NK-92 (cell line): ENCODE data around the gene DIPK1A.
"Not testable (repeated sequence)": the region's sequence is repeated elsewhere in the genome, so short reads cannot be mapped to it uniquely, and the experiment has no call there.

Source experiments
- DNase-seq: peaks from one replicate; lab custom pipeline; 2025; ENCODE audit not compliant: unreplicated experiment; lab: John Stamatoyannopoulos, UW

Gene DIPK1A

GRCh38 chr1:92921031-92922023, 39.9 kb downstream of the DIPK1A start:
- DNase-seq = no peak

DNA sequence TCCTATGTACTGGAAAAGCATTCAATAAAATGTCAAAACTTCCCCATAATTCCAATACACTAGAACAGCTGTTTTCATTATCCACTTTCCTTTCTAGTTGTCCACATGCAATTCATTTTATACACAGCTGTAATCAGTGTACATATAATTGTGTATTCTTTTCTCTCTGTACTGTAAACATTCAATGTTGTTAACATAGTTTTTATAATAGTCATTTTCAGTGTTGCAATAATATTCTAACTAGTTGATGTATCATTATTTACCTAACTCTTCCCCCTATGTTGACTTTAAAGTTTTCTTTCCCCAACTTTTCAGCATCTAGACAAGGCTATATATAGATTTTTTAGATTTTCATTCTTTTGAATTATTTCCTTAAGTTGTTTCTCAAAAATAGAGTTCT, 44.4 kb downstream of the DIPK1A start:
- DNase-seq = no peak

- no peak for DNase-seq
Measured at GRCh38 chr1:92915547-92915946, 45.7 kb downstream of the DIPK1A start.

GRCh38 chr1:92913093-92913819, 48.0 kb downstream of the DIPK1A start:
- DNase-seq = no peak

GRCh38 chr1:92910081-92910480, 51.2 kb downstream of the DIPK1A start:
- no peak for DNase-seq

GRCh38 chr1:92909321-92909720, 51.9 kb downstream of the DIPK1A start:
- no peak for DNase-seq

- DNase-seq = no peak
Measured at GRCh38 chr1:92907949-92908684, 53.1 kb downstream of the DIPK1A start.

- DNase-seq = no peak
Measured at GRCh38 chr1:92903765-92904164, 57.5 kb downstream of the DIPK1A start.

GRCh38 chr1:92902406-92902744, 58.9 kb downstream of the DIPK1A start:
- DNase-seq = no peak

DNA sequence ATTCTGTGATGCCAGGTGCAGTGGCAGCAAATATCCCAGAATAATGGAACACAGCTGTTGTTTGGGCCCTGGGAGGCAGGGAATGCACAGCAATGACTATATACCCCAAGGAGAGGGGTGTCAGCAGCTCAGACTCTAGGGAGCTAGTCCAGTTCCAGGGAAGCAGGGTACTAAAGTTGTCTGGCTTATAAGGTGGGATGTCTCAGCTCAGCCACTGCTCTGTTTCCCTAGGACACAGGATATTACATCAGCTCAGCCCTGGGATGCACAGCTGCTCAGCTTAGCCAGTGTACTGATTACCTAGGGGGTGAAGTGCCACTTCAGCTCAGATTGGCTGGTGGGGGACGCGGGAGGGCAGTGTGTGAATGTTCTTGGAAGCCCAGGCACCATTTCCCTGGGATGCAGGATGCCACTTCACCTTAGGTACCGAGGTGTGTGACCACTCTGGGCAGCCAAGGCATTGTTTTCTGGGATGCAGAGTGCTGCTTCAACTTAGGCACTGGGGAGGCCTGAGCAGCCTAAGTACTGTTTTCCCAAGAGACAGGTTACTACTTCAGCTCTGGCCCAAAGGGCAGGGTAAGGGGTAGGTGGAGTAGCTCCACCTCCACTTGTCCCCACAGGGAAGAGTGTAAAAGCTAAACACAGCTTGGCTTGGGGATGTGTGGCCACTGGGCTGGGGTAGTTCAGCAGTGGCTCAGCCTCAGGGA, 59.4 kb downstream of the DIPK1A start:
- DNase-seq = no peak

DNA sequence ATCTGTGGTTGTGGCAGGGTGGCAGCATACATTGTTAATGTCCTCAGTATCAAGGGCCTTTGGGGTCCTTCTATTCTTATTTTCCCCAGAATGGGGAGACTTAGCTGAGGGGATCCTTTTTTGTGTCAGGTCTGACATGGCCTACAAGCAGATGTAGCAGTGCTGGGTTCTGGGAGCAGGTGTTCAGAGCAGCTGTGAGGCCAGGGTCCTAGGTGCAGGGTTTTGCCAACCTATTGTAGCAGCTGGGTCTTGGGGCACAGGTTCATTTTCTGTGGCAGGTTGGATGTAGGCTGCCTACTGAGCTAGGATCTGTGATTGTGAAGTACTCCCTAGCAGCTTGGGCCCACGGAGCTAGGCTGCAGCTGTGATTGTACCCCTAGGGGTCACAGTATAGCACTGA, 60.1 kb downstream of the DIPK1A start:
- DNase-seq = no peak

- no peak for DNase-seq
Measured at GRCh38 chr1:92900539-92900938, 60.7 kb downstream of the DIPK1A start.

GRCh38 chr1:92899780-92900179, 61.5 kb downstream of the DIPK1A start:
- no peak for DNase-seq

DNA sequence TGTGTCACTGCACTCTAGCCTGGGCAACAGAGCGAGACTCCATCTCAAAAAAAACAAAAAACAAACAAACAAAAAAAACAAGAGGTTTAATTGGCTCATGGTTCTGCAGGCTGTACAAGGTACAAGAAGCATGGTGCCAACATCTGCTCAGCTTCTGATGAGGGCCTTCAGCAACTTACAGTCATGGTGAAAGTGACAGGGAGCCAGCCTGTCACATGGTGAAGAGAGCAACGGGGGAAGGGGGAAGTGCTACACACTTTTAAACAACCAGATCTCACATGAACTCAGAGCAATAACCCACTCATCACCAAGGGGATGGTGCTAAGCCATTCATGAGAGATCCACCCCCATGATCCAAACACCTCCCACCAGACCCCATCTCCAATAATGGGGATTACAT, 63.2 kb downstream of the DIPK1A start:
- not testable (repeated sequence) for DNase-seq

- no peak for DNase-seq
Measured at GRCh38 chr1:92887465-92887864, 73.8 kb downstream of the DIPK1A start.

GRCh38 chr1:92886886-92887419, 74.3 kb downstream of the DIPK1A start:
- no peak for DNase-seq

DNA sequence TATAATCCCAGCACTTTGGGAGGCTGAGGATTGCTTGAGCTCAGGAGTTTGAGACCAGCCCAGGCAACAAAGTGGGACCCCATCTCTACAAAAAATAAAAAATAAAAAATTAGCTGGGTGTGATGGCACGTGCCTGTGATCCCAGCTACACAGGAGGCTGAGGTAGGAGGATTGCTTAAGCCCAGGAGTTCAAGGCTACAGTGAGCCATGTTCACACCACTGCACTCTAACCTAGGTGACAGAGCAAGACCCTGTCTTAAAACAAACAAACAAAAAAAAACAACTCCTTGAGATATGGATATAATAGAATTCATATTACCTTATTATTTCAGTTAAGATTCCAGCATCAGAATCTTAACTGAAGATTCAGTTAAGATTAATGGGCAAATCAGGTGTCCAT, 77.1 kb downstream of the DIPK1A start:
- DNase-seq = no peak

DNA sequence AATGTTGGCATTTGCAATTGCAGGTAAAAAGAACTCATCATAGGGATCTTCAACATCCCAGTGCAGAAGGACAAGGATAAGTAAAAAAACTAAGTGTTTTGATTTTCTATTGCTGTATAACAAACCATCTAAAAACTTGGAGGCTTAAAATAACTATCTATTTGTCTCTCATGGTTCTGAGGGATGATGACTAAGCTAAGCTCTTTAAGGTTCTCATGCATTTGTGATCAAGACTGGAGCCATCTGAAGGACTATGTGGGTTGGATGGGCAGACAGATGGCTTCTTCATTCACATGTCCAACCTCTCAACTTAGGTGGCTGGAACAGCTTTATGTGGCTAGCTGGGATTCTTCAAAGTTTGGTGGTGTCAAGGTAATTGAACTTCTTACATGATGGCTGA, 78.0 kb downstream of the DIPK1A start:
- no peak for DNase-seq

GRCh38 chr1:92882819-92883218, 78.4 kb downstream of the DIPK1A start:
- no peak for DNase-seq

GRCh38 chr1:92881391-92881790, 79.9 kb downstream of the DIPK1A start:
- DNase-seq = no peak
